K562 (cell line): ENCODE measurements around the gene DISC1. TPM values are rescaled to one million over a fixed set of nuclear protein-coding genes. Genes with fewer than 3 reads are reported as not detected.

Experiments
- ATAC-seq: fragments of 200-7000 bp; cut with Tn5 transposase; 3 replicates; pipeline ENCODE4 v1.9.1; 2020; ENCODE audit warnings: moderate library complexity
- BruUV-seq: library from RNA; stranded (reverse); fragments of 400-500 nt; replicated peaks from 2 replicates; lab custom pipeline; 2021; lab: Mats Ljungman, UMichigan
- CTCF ChIA-PET: fragments of 300-600 bp; formaldehyde crosslinking; extraction: SDS; loops from one replicate; lab custom pipeline; 2021; ENCODE audit warnings: low intra/inter-chr PET ratio; lab: Yijun Ruan, JAX
- POLR2A ChIA-PET: fragments of 300-600, 350-650 bp; sonication (Branson Sonifier 250); formaldehyde crosslinking; extraction: SDS; loops from one replicate; lab custom pipeline; 2021; ENCODE audit warnings: antibody characterized with exemption, inconsistent platforms; lab: Yijun Ruan, JAX
- DNase-seq, 4 experiments: peaks; one replicate each; pipeline versions ENCODE4 v3.0.0 to v3.0.0-alpha.2; 2011 to 2018; ENCODE audit warnings: low spot score in 3 of 4, mixed read lengths in 3 of 4; ENCODE audit errors: extremely low read depth in 1 of 4
- FAIRE-seq: peaks from 2 replicates; lab custom pipeline; 2011; peaks lifted over from hg19 to GRCh38; lab: Jason Lieb, UNC
- H2AFZ ChIP-seq: 2 replicates; pipeline ENCODE4 v1.6.0; 2011; ENCODE audit warnings: low read depth, low read length, control low read depth, inconsistent platforms
- H3K27ac ChIP-seq: fragments of 200-600 bp; 3 replicates; pipeline ENCODE4 v1.8.0; 2011; ENCODE audit warnings: low read depth, mild to moderate bottlenecking, control low read depth, inconsistent platforms, low read length, moderate library complexity, mixed read lengths; ENCODE audit errors: extremely low read depth
- H3K27me3 ChIP-seq, 2 experiments: fragments of 300-600 bp in 1 of 2; 2 replicates in 1 of 2; 3 replicates in 1 of 2; pipeline versions ENCODE4 v1.6.0 to v1.8.0; 2011; ENCODE audit warnings: inconsistent platforms in 2 of 2, low read length in 2 of 2, mild to moderate bottlenecking in 1 of 2, mixed read lengths in 1 of 2, moderate library complexity in 1 of 2; ENCODE audit not compliant: control insufficient read depth in 2 of 2, insufficient read depth in 2 of 2
- H3K36me3 ChIP-seq: fragments of 300-600 bp; 3 replicates; pipeline ENCODE4 v1.8.0; 2011; ENCODE audit warnings: mild to moderate bottlenecking, low read length, inconsistent platforms; ENCODE audit not compliant: control insufficient read depth, insufficient read depth
- H3K4me1 ChIP-seq, 2 experiments: fragments of 200-600 bp in 1 of 2; replicated peaks in 1 of 2; 2 replicates in 1 of 2; 3 replicates in 1 of 2; pipeline versions ENCODE4 v1.5.1 to v1.8.0; 2011; ENCODE audit warnings: inconsistent platforms in 2 of 2, low read length in 2 of 2, mild to moderate bottlenecking in 1 of 2, mixed read lengths in 1 of 2, moderate library complexity in 1 of 2; ENCODE audit not compliant: control insufficient read depth in 2 of 2, insufficient read depth in 2 of 2
- H3K4me2 ChIP-seq: 2 replicates; pipeline ENCODE4 v1.6.1; 2011; ENCODE audit warnings: low read length, control low read depth, inconsistent platforms, mixed read lengths; ENCODE audit not compliant: insufficient read depth
- H3K4me3 ChIP-seq: fragments of 200-600 bp; sonication (generic), shearing (Covaris generic); 2 replicates; pipeline ENCODE4 v1.5.1; 2016; ENCODE audit warnings: control low read depth, inconsistent platforms
- H3K79me2 ChIP-seq: fragments of 200-600 bp; 3 replicates; pipeline ENCODE4 v1.8.0; 2011; ENCODE audit warnings: low read length, inconsistent platforms; ENCODE audit not compliant: control insufficient read depth, insufficient read depth
- H3K9ac ChIP-seq, 2 experiments: 2 replicates each; pipeline versions ENCODE4 v1.6.0 to v1.6.1; 2011; ENCODE audit warnings: low read depth in 2 of 2, low read length in 2 of 2, control low read depth in 1 of 2, inconsistent platforms in 1 of 2, mild to moderate bottlenecking in 1 of 2, mixed read lengths in 1 of 2; ENCODE audit not compliant: insufficient read depth in 1 of 2
- H3K9me1 ChIP-seq: one replicate; pipeline ENCODE4 v1.6.0; 2011; ENCODE audit warnings: inconsistent platforms, mild to moderate bottlenecking, low read length, moderate library complexity; ENCODE audit not compliant: control insufficient read depth, insufficient read depth
- H3K9me3 ChIP-seq: replicated peaks from 2 replicates; pipeline ENCODE4 v1.5.1; 2011; ENCODE audit warnings: low read depth, low read length, inconsistent platforms; ENCODE audit not compliant: control insufficient read depth, insufficient read depth
- H4K20me1 ChIP-seq: replicated peaks from 2 replicates; pipeline ENCODE4 v1.6.1; 2011; ENCODE audit warnings: low read length, inconsistent platforms, mixed read lengths; ENCODE audit not compliant: control insufficient read depth, insufficient read depth
- STAT6 ChIP-seq: sonication (generic); formaldehyde crosslinking; IDR thresholded peaks from 2 replicates; pipeline ENCODE4 v1.8.1; 2023; ENCODE audit warnings: mild to moderate bottlenecking, missing genetic modification reagents
- ZNF324 ChIP-seq: fragments of 250-450 bp; sonication (Bioruptor Pico); IDR thresholded peaks from 2 replicates; pipeline ENCODE4 v1.4.0; 2020; ENCODE audit warnings: mild to moderate bottlenecking
- WGBS: fragments of 100-300 bp; shearing (Covaris generic); methylation state at CpG from one replicate; pipeline ENCODE4 v1.1.6; 2016; ENCODE audit warnings: low coverage, mixed read lengths; ENCODE audit not compliant: insufficient coverage; ENCODE audit errors: missing lambda C conversion rate; 5-methylcytosine and 5-hydroxymethylcytosine counted together
- in situ Hi-C: fragments of 300-500 bp; cut with MboI; formaldehyde crosslinking; loops from 4 replicates; pipeline ENCODE4 v1.15.0; 2018; ENCODE audit warnings: inconsistent platforms, mixed read lengths
- intact Hi-C: fragments of 100-400 bp; cut with micrococcal nuclease; formaldehyde crosslinking; loops from 2 replicates; pipeline ENCODE4 v1.14.2; 2022
- polyA plus RNA-seq, 8 experiments: library from polyadenylated mRNA; depleted of rRNA in 4 of 8; stranded (reverse) in 5 of 8; unstranded in 3 of 8; fragments of >200 nt; fragmentation: Nextera tagmentation in 2 of 8; fragmentation: Illumina TruSeq in 1 of 8; extraction: Ambion mirVana in 2 of 8; extraction: Trizol in 1 of 8; gene quantifications; 2 replicates each; pipeline versions ENCODE4 v1.2.1 to v1.2.3, GENCODE V29; 2011 to 2014; ENCODE audit warnings: inconsistent platforms in 1 of 8, missing spikeins in 1 of 8
- total RNA-seq, 7 experiments: library from RNA; depleted of rRNA in 6 of 7; stranded (reverse); fragments of >200 nt in 6 of 7; fragmentation: Illumina TruSeq in 2 of 7; extraction: Trizol in 2 of 7; gene quantifications; 2 replicates each; pipeline versions ENCODE4 v1.2.1 to v1.2.3, GENCODE V29; 2011 to 2021; ENCODE audit warnings: low replicate concordance in 1 of 7

DISC1 gene
- total and polyA plus RNA-seq, 9 of the 15 experiments (the other 6 are each of a cell fraction or from before 2014, with no cell fraction given), result 0.01 to 0.11 (median 0.08) TPM; not detected in 1

- TF ChIP-seq STAT6 (CRISPR knock-in tag), result no peak
These were observed 355.1 kb downstream of the DISC1 start (continued) for GRCh38 chr1:231981675-231982074.

GRCh38 chr1:231982871-231983587 lies 356.4 kb downstream of the DISC1 start:
- CTCF ChIA-PET, result no interaction called here
- Histone ChIP-seq H3K9me3 (no peaks in the 10 kb centered on the region), H3K4me2 (no peak overlapping the region), H3K9ac (no peak overlapping the region), H3K4me1 (no peaks in the 10 kb centered on the region), H3K27me3 (no peaks in the 10 kb centered on the region), H3K36me3 (no peaks in the 10 kb centered on the region), H3K9me1 (no peaks in the 10 kb centered on the region), H2AFZ (no peak overlapping the region), H4K20me1 (no peaks in the 10 kb centered on the region), H3K27ac (no peak overlapping the region), H3K79me2 (no peaks in the 10 kb centered on the region), H3K4me3 (no peak overlapping the region)
- no peak for ATAC-seq
- in situ Hi-C loops, result no loop called here
- no peak for FAIRE-seq
- no TSS peak for BruUV-seq
- WGBS, result 0% methylated on average over 4 of the region's 5 CpGs
- intact Hi-C loops, result no loop called here
- POLR2A ChIA-PET, result interaction anchor here (0.7 to 0.9 kb wide), 2 partner anchors 39 to 45 kb away, joined by 3 to 4 read pairs; no protein-coding TSS in a partner anchor
- DNase-seq, result no peak
- TF ChIP-seq ZNF324, result no peak
